Measurements from ENCODE around the gene FN3KRP. TPM values are rescaled to one million over a fixed set of nuclear protein-coding genes. Genes with fewer than 3 reads are reported as not detected.

Gene FN3KRP
- total and polyA plus RNA-seq, 2 of the 13 experiments (the other 11 are each of a cell fraction or from before 2014, with no cell fraction given): 22.4 to 28.2 TPM

GRCh38 chr17:82737967-82738877, 21.7 kb downstream of the FN3KRP start (continued):
- TF ChIP-seq ZNF563 (CRISPR knock-in tag; IDR thresholded peaks at IDR 0.05) (peak; percentile 99), ZBED4 (CRISPR knock-in tag; IDR thresholded peaks at IDR 0.05; ENCODE audit: borderline replicate concordance) (peak; percentile 99), TP53 (CRISPR knock-in tag; conservative IDR thresholded peaks at IDR 0.05) (peak; percentile 88), FOXK1 (CRISPR knock-in tag; IDR thresholded peaks at IDR 0.05; ENCODE audit: borderline replicate concordance, low read depth) (peak; percentile 99), ZNF569 (CRISPR knock-in tag; IDR thresholded peaks at IDR 0.05; ENCODE audit: borderline replicate concordance) (peak; percentile 93; the same call in 1 of the 2 replicates), ZNF629 (CRISPR knock-in tag; conservative IDR thresholded peaks at IDR 0.05) (peak; percentile 75; the same call in 1 of the 2 replicates), HDAC2 (CRISPR knock-in tag; IDR thresholded peaks at IDR 0.05) (peak; percentile 99), ZNF710 (CRISPR knock-in tag; IDR thresholded peaks at IDR 0.05; ENCODE audit: borderline replicate concordance) (peak; percentile 72; the same call in 1 of the 2 replicates), ARNT (IDR thresholded peaks at IDR 0.05) (no peak), GATAD1 (CRISPR knock-in tag; IDR thresholded peaks at IDR 0.05) (peak; percentile 91), ZNF746 (CRISPR knock-in tag; IDR thresholded peaks at IDR 0.05) (peak; percentile 98), AGO1 (IDR thresholded peaks at IDR 0.05; ENCODE audit: low read depth, low read length, poor library complexity, severe bottlenecking) (peak; percentile 76), SRSF4 (IDR thresholded peaks at IDR 0.05; ENCODE audit: low read depth, low read length, poor library complexity, severe bottlenecking) (no peak), SOX13 (IDR thresholded peaks at IDR 0.05) (peak; percentile 71), SOX13 (CRISPR knock-in tag; conservative IDR thresholded peaks at IDR 0.05 in 1 of 2, IDR thresholded peaks at IDR 0.05 in 1 of 2) (peak in 1 of 2 experiments; percentile 93; a peak in 2 of 4 replicates), ZNF691 (CRISPR knock-in tag; IDR thresholded peaks at IDR 0.05; ENCODE audit: borderline replicate concordance, low read depth) (peak; percentile 99; the same call in 1 of the 2 replicates), ZMYM4 (CRISPR knock-in tag; IDR thresholded peaks at IDR 0.05) (peak; percentile 99), SRF (IDR thresholded peaks at IDR 0.05; ENCODE audit: low read depth, low read length) (0 out of 2 replicates have a peak, but pooled peaks have one; percentile 1), NR2F1 (CRISPR knock-in tag; IDR thresholded peaks at IDR 0.05) (peak; percentile 64 to 83)
